Hepatocyte (in vitro differentiated cells): ENCODE results near the gene USP8. TPM values are rescaled to one million over a fixed set of nuclear protein-coding genes. Genes with fewer than 3 reads are reported as not detected.
"Not testable (repeated sequence)": the region's sequence is repeated elsewhere in the genome, so short reads cannot be mapped to it uniquely, and the experiment has no call there.

Experiments used
- DNase-seq: peaks from one replicate; pipeline ENCODE4 v3.0.0-alpha.2; 2016; ENCODE audit warnings: low spot score
- H2AFZ ChIP-seq: fragments of 200-600 bp; sonication (generic); 2 replicates; pipeline ENCODE4 v1.6.0; 2016; ENCODE audit warnings: antibody characterized with exemption, mild to moderate bottlenecking
- H3K27ac ChIP-seq: fragments of 200-600 bp; sonication (generic); 2 replicates; pipeline ENCODE4 v1.5.1; 2016; ENCODE audit warnings: mild to moderate bottlenecking
- H3K27me3 ChIP-seq: fragments of 200-600 bp; sonication (generic); 2 replicates; pipeline ENCODE4 v1.6.1; 2016
- H3K36me3 ChIP-seq: fragments of 200-600 bp; sonication (generic); replicated peaks from 2 replicates; pipeline ENCODE4 v1.5.1; 2016; ENCODE audit warnings: low read depth; ENCODE audit not compliant: insufficient read depth
- H3K4me1 ChIP-seq: fragments of 200-600 bp; sonication (generic); 2 replicates; pipeline ENCODE4 v1.5.1; 2016; ENCODE audit warnings: mild to moderate bottlenecking, moderate library complexity; ENCODE audit not compliant: insufficient read depth
- H3K4me2 ChIP-seq: fragments of 200-600 bp; sonication (generic); 2 replicates; pipeline ENCODE4 v1.6.0; 2016
- H3K4me3 ChIP-seq: fragments of 200-600 bp; sonication (generic); 2 replicates; pipeline ENCODE4 v1.5.1; 2016; ENCODE audit warnings: mild to moderate bottlenecking
- H3K79me2 ChIP-seq: fragments of 200-600 bp; sonication (generic); 2 replicates; pipeline ENCODE4 v1.6.0; 2017; ENCODE audit warnings: mild to moderate bottlenecking
- H3K9me2 ChIP-seq: fragments of 200-600 bp; sonication (generic); replicated peaks from 2 replicates; pipeline ENCODE4 v1.6.0; 2017; ENCODE audit warnings: mild to moderate bottlenecking; ENCODE audit not compliant: insufficient read depth
- H3K9me3 ChIP-seq: fragments of 200-600 bp; sonication (generic); 2 replicates; pipeline ENCODE4 v1.5.1; 2016; ENCODE audit warnings: low read depth, mild to moderate bottlenecking
- H4K20me1 ChIP-seq: fragments of 200-600 bp; sonication (generic); 2 replicates; pipeline ENCODE4 v1.6.0; 2016; ENCODE audit warnings: mild to moderate bottlenecking; ENCODE audit not compliant: insufficient read depth, poor library complexity, severe bottlenecking
- CTCF ChIP-seq: fragments of 200-600 bp; sonication (generic); IDR thresholded peaks from 2 replicates; pipeline ENCODE4 v1.5.1; 2016; ENCODE audit warnings: antibody characterized with exemption, mild to moderate bottlenecking; ENCODE audit not compliant: poor library complexity
- EZH2 ChIP-seq: fragments of 200-600 bp; sonication (generic); IDR thresholded peaks from 2 replicates; pipeline ENCODE4 v1.6.1; 2016; ENCODE audit warnings: antibody characterized with exemption, mild to moderate bottlenecking, borderline replicate concordance
- EZH2phosphoT487 ChIP-seq: fragments of 200-600 bp; sonication (generic); IDR thresholded peaks from one replicate; pipeline ENCODE4 v1.6.1; 2018; ENCODE audit warnings: antibody characterized with exemption, mild to moderate bottlenecking, low read depth, moderate library complexity; ENCODE audit not compliant: unreplicated experiment, severe bottlenecking
- WGBS: methylation state at CpG from one replicate; pipeline ENCODE4 v1.1.6; 2016; ENCODE audit warnings: low lambda C conversion rate; ENCODE audit errors: missing lambda C conversion rate; 5-methylcytosine and 5-hydroxymethylcytosine counted together
- polyA plus RNA-seq: library from polyadenylated mRNA; unstranded; fragments of >200 nt; fragmentation: Nextera tagmentation; extraction: Ambion mirVana; gene quantifications from 2 replicates; pipeline ENCODE4 v1.2.1, GENCODE V29; 2016
- total RNA-seq: library from RNA; depleted of rRNA; stranded (reverse); fragments of >200 nt; gene quantifications from 2 replicates; pipeline ENCODE4 v1.2.3, GENCODE V29; 2014

The USP8 gene
- total and polyA plus RNA-seq, 2 experiments from 2014 or later, result 46.8 to 79.9 TPM

GRCh38 chr15:50416890-50417289 is 7.3 kb upstream of the USP8 start:
- no peaks in the 10 kb centered on the region for H3K9me3 ChIP-seq
- H3K27ac ChIP-seq, result no peak overlapping the region
- no peak for DNase-seq
- H3K36me3 ChIP-seq, result no peaks in the 10 kb centered on the region
- WGBS, result 82% methylated on average over 1 of the region's 1 CpG
- no peaks in the 10 kb centered on the region for H3K79me2 ChIP-seq
- TF ChIP-seq CTCF (no peak), EZH2 (no peak), EZH2phosphoT487 (no peak)
- H3K27me3 ChIP-seq, result no peaks in the 10 kb centered on the region
- H4K20me1 ChIP-seq, result no peaks in the 10 kb centered on the region
- no peak overlapping the region for H3K4me2 ChIP-seq
- no peaks in the 10 kb centered on the region for H3K9me2 ChIP-seq
- no peaks in the 10 kb centered on the region for H3K4me1 ChIP-seq
- no peak overlapping the region for H2AFZ ChIP-seq
- no peak overlapping the region for H3K4me3 ChIP-seq

- no peak overlapping the region for H3K4me2 ChIP-seq
- no peaks in the 10 kb centered on the region for H3K4me1 ChIP-seq
- no peaks in the 10 kb centered on the region for H4K20me1 ChIP-seq
- H3K9me3 ChIP-seq, result no peaks in the 10 kb centered on the region
- DNase-seq, result no peak
- 95% methylated on average over 9 of the region's 9 CpGs for WGBS
- H3K36me3 ChIP-seq, result no peaks in the 10 kb centered on the region
- no peak overlapping the region for H3K27ac ChIP-seq
- no peaks in the 10 kb centered on the region for H3K27me3 ChIP-seq
- no peaks in the 10 kb centered on the region for H3K79me2 ChIP-seq
- H3K4me3 ChIP-seq, result no peak overlapping the region
- H2AFZ ChIP-seq, result no peak overlapping the region
- H3K9me2 ChIP-seq, result no peaks in the 10 kb centered on the region
- TF ChIP-seq EZH2 (no peak), EZH2phosphoT487 (no peak), CTCF (no peak)
These were observed 6.1 kb upstream of the USP8 start for GRCh38 chr15:50418041-50418583.

- H3K36me3 ChIP-seq, result no peaks in the 10 kb centered on the region
- peaks cover 57% of the 10 kb centered on the region for H3K79me2 ChIP-seq
- DNase-seq, result no peak
- peaks cover 40% of the 10 kb centered on the region for H4K20me1 ChIP-seq
- no peaks in the 10 kb centered on the region for H3K9me2 ChIP-seq
- no peaks in the 10 kb centered on the region for H3K9me3 ChIP-seq
- TF ChIP-seq EZH2phosphoT487, result no peak
- TF ChIP-seq EZH2, result no peak
- no peak for TF ChIP-seq CTCF
- H3K27me3 ChIP-seq, result no peaks in the 10 kb centered on the region
- 27% methylated on average over 5 of the region's 5 CpGs for WGBS
- peak overlapping the region; percentile 85 for H3K4me2 ChIP-seq
- H3K4me1 ChIP-seq, result peaks cover 18% of the 10 kb centered on the region
- H3K27ac ChIP-seq, result peak overlapping the region; percentile 90
- no peak overlapping the region for H2AFZ ChIP-seq
- H3K4me3 ChIP-seq, result peak overlapping the region; percentile 40
These were observed 1.0 kb downstream of the USP8 start for GRCh38 chr15:50425219-50425618.

DNA sequence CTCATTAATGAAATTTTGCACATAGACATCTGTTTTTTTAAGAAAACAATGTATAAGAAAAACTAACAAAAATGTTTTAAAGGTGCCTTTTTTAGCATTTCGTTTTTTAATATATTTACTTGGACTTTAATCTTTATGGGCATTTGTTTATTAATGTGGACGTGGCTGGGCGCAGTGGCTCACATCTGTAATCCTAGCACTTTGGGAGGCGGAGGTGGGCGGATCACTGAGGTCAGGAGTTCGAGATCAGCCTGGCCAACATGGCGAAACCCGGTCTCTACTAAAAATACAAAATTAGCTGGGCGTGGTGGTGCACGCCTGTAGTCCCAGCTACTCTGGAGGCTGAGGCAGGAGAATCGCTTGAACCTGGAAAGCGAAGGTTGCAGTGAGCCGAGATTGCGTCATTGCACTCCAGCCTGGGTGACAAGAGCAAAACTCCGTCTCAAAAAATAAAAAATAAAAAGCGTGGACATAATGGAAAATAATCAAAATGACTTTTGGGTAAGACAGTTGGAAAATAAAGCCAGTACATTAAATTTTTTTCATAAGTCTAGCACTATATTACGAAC is 1.6 kb downstream of the USP8 start:
- Histone ChIP-seq H3K4me1 (peaks cover 18% of the 10 kb centered on the region), H4K20me1 (peaks cover 43% of the 10 kb centered on the region), H3K4me3 (peak overlapping the region; percentile 40), H3K79me2 (peaks cover 63% of the 10 kb centered on the region), H3K4me2 (peak overlapping the region; percentile 85)
- H3K9me3 ChIP-seq, H3K36me3 ChIP-seq, DNase-seq, H3K27me3 ChIP-seq, H3K27ac ChIP-seq, H2AFZ ChIP-seq, H3K9me2 ChIP-seq: not testable (repeated sequence)
- 92% methylated on average over 17 of the region's 17 CpGs for WGBS
